GM12878 (cell line): ENCODE measurements around the gene SMC1B. TPM values are rescaled to one million over a fixed set of nuclear protein-coding genes. Genes with fewer than 3 reads are reported as not detected.

ENCODE experiments used
- ATAC-seq: fragments of 200-7000 bp; cut with Tn5 transposase; 3 replicates; pipeline ENCODE4 v1.9.1; 2020; ENCODE audit warnings: mild to moderate bottlenecking, moderate library complexity
- BruUV-seq: library from RNA; stranded (reverse); fragments of 400-500 nt; replicated peaks from 2 replicates; lab custom pipeline; 2021; lab: Mats Ljungman, UMichigan
- CTCF ChIA-PET: fragments of 300-600 bp; sonication (Branson Sonifier 250); formaldehyde crosslinking; extraction: SDS; loops from one replicate; lab custom pipeline; 2021; ENCODE audit warnings: inconsistent platforms; lab: Yijun Ruan, JAX
- POLR2A ChIA-PET: fragments of 350-600 bp; formaldehyde crosslinking; extraction: SDS; loops from one replicate; lab custom pipeline; 2021; ENCODE audit warnings: inconsistent platforms; lab: Charles Lee
- RAD21 ChIA-PET: fragments of 300-600 bp; sonication (Branson Sonifier 250); formaldehyde crosslinking; loops from one replicate; lab custom pipeline; 2023; ENCODE audit warnings: antibody characterized with exemption; ENCODE audit not compliant: unreplicated experiment; lab: Charles Lee
- SMC1A ChIA-PET: fragments of 300-600 bp; sonication (Branson Sonifier 250); formaldehyde crosslinking; loops from one replicate; lab custom pipeline; 2023; ENCODE audit not compliant: unreplicated experiment, uncharacterized antibody; lab: Charles Lee
- DNase-seq: peaks from one replicate; pipeline ENCODE4 v3.0.0-alpha.2; 2011; ENCODE audit warnings: low read depth, low spot score
- FAIRE-seq: peaks from 3 replicates; lab custom pipeline; 2011; peaks lifted over from hg19 to GRCh38; lab: Jason Lieb, UNC
- H2AFZ ChIP-seq: 2 replicates; pipeline ENCODE4 v1.6.0; 2011; ENCODE audit warnings: low read depth, low read length, control low read depth; ENCODE audit not compliant: control insufficient read depth
- H3K27ac ChIP-seq: 2 replicates; pipeline ENCODE4 v1.5.1; 2011; ENCODE audit warnings: control low read depth; ENCODE audit not compliant: control insufficient read depth, insufficient read depth
- H3K27me3 ChIP-seq, 2 experiments: replicated peaks in 1 of 2; 2 replicates each; pipeline versions ENCODE4 v1.6.0 to v1.6.1; 2011; ENCODE audit warnings: low read length in 1 of 2; ENCODE audit not compliant: control insufficient read depth in 2 of 2, insufficient read depth in 2 of 2
- H3K36me3 ChIP-seq, 2 experiments: 2 replicates each; pipeline ENCODE4 v1.5.1; 2011; ENCODE audit warnings: low read length in 1 of 2; ENCODE audit not compliant: control insufficient read depth in 2 of 2, insufficient read depth in 2 of 2
- H3K4me1 ChIP-seq: 2 replicates; pipeline ENCODE4 v1.6.1; 2011; ENCODE audit warnings: mild to moderate bottlenecking, low read length, moderate library complexity, mixed read lengths; ENCODE audit not compliant: control insufficient read depth, insufficient read depth
- H3K4me2 ChIP-seq: 2 replicates; pipeline ENCODE4 v1.6.0; 2011; ENCODE audit warnings: control low read depth; ENCODE audit not compliant: control insufficient read depth, insufficient read depth
- H3K4me3 ChIP-seq: fragments of 200-600 bp; sonication (generic); 2 replicates; pipeline ENCODE4 v1.5.1; 2016
- H3K79me2 ChIP-seq: 2 replicates; pipeline ENCODE4 v1.6.0; 2011; ENCODE audit warnings: low read length; ENCODE audit not compliant: control insufficient read depth, insufficient read depth
- H3K9ac ChIP-seq: 2 replicates; pipeline ENCODE4 v1.8.0; 2011; ENCODE audit warnings: low read length, control low read depth, mixed read lengths; ENCODE audit not compliant: control insufficient read depth, insufficient read depth
- H3K9me3 ChIP-seq: replicated peaks from 3 replicates; pipeline ENCODE4 v1.5.1; 2011; ENCODE audit warnings: mild to moderate bottlenecking, low read length; ENCODE audit not compliant: control insufficient read depth, insufficient read depth
- H4K20me1 ChIP-seq: 2 replicates; pipeline ENCODE4 v1.6.0; 2011; ENCODE audit not compliant: control insufficient read depth, insufficient read depth
- CBFB ChIP-seq: IDR thresholded peaks from 2 replicates; pipeline ENCODE4 v1.6.1; 2016; ENCODE audit warnings: antibody characterized with exemption, low read depth
- CHD2 ChIP-seq: IDR thresholded peaks from 2 replicates; pipeline ENCODE4 v1.6.1; 2011; ENCODE audit warnings: low read depth, low read length, improper control_type of control experiment, borderline replicate concordance
- CHD4 ChIP-seq: fragments of 200-600 bp; sonication (generic); IDR thresholded peaks from 2 replicates; pipeline ENCODE4 v1.6.1; 2016; ENCODE audit warnings: mild to moderate bottlenecking
- E2F8 ChIP-seq: fragments of 450-650 bp; IDR thresholded peaks from 2 replicates; pipeline ENCODE4 v1.6.1; 2018; ENCODE audit warnings: mild to moderate bottlenecking, low read depth, moderate library complexity; ENCODE audit not compliant: partially characterized antibody
- ESRRA ChIP-seq: IDR thresholded peaks from 2 replicates; pipeline ENCODE4 v1.6.1; 2012; ENCODE audit warnings: mild to moderate bottlenecking, low read length, improper control_type of control experiment
- FOXM1 ChIP-seq: IDR thresholded peaks from 2 replicates; pipeline ENCODE4 v1.6.1; 2012; ENCODE audit warnings: low read depth, mild to moderate bottlenecking, inconsistent platforms, low read length, moderate library complexity
- GATAD2B ChIP-seq: fragments of 450-650 bp; conservative IDR thresholded peaks from 2 replicates; pipeline ENCODE4 v1.6.1; 2017; ENCODE audit warnings: low read depth, mild to moderate bottlenecking, moderate library complexity
- MYB ChIP-seq: fragments of 150-350 bp; IDR thresholded peaks from 2 replicates; pipeline ENCODE4 v1.6.1; 2014; ENCODE audit warnings: mild to moderate bottlenecking, low read depth, low read length, borderline replicate concordance
- NBN ChIP-seq: fragments of 450-650 bp; IDR thresholded peaks from 2 replicates; pipeline ENCODE4 v1.6.1; 2016
- POLR2A ChIP-seq: IDR thresholded peaks from 2 replicates; pipeline ENCODE4 v1.6.1; 2011; ENCODE audit warnings: low read depth, mild to moderate bottlenecking, low read length
- SMC3 ChIP-seq: IDR thresholded peaks from 2 replicates; pipeline ENCODE4 v1.6.1; 2011; ENCODE audit warnings: low read length, improper control_type of control experiment, borderline replicate concordance
- TARDBP ChIP-seq: IDR thresholded peaks from 2 replicates; pipeline ENCODE4 v1.6.1; 2016; ENCODE audit warnings: borderline replicate concordance
- ZNF207 ChIP-seq: fragments of 450-650 bp; IDR thresholded peaks from 2 replicates; pipeline ENCODE4 v1.6.1; 2014; ENCODE audit warnings: antibody characterized with exemption, mild to moderate bottlenecking, borderline replicate concordance
- ZNF622 ChIP-seq: fragments of 450-650 bp; IDR thresholded peaks from 2 replicates; pipeline ENCODE4 v1.6.1; 2017; ENCODE audit warnings: mild to moderate bottlenecking, inconsistent platforms
- ZZZ3 ChIP-seq: IDR thresholded peaks from 2 replicates; pipeline ENCODE4 v1.6.1; 2011; ENCODE audit warnings: low read depth; ENCODE audit not compliant: control insufficient read depth, insufficient read length
- WGBS: methylation state at CpG from one replicate; pipeline ENCODE4 v1.1.6; 2016; ENCODE audit warnings: low lambda C conversion rate; ENCODE audit not compliant: insufficient replicate concordance, insufficient coverage; ENCODE audit errors: missing lambda C conversion rate; 5-methylcytosine and 5-hydroxymethylcytosine counted together
- in situ Hi-C: fragments of 300-500 bp; cut with MboI; formaldehyde crosslinking; loops from 9 replicates; pipeline ENCODE4 v1.14.3; 2018; ENCODE audit warnings: mixed read lengths
- intact Hi-C: fragments of 100-400 bp; cut with micrococcal nuclease; formaldehyde crosslinking; loops from one replicate; pipeline ENCODE4 v1.14.2; 2022; ENCODE audit not compliant: unreplicated experiment
- polyA plus RNA-seq, 11 experiments: library from polyadenylated mRNA; depleted of rRNA in 4 of 11; unstranded in 6 of 11; stranded (reverse) in 5 of 11; fragments of >200 nt; fragmentation: Nextera tagmentation in 4 of 11; fragmentation: Illumina TruSeq in 1 of 11; extraction: Ambion mirVana in 4 of 11; extraction: Trizol in 1 of 11; gene quantifications; 1 replicate in 1 of 11; 2 replicates in 10 of 11; pipeline versions ENCODE4 v1.2.1 to v1.2.3, GENCODE V29; 2011 to 2016; ENCODE audit warnings: inconsistent platforms in 2 of 11, missing spikeins in 2 of 11, low read depth in 1 of 11
- total RNA-seq, 4 experiments: library from RNA; depleted of rRNA in 3 of 4; stranded (reverse); fragments of >200 nt in 3 of 4; fragmentation: Illumina TruSeq in 1 of 4; extraction: Trizol in 1 of 4; gene quantifications; 2 replicates each; pipeline versions ENCODE4 v1.2.1 to v1.2.3, GENCODE V29; 2013 to 2021

Gene SMC1B
- total and polyA plus RNA-seq, 10 of the 15 experiments (the other 5 are each of a cell fraction or from before 2014, with no cell fraction given) = not detected

- TF ChIP-seq GATAD2B = no peak
- TF ChIP-seq E2F8 = no peak
- TF ChIP-seq MYB = no peak
- no peak for TF ChIP-seq CHD2
- no peak for TF ChIP-seq FOXM1
- no peak for TF ChIP-seq TARDBP
- TF ChIP-seq, all 136 proteins: peak for 0
Measured at GRCh38 chr22:45358127-45358526, 55.3 kb downstream of the SMC1B start (continued).

- DNase-seq = no peak
- H3K4me1 ChIP-seq = no peaks in the 10 kb centered on the region
- no peaks in the 10 kb centered on the region for H4K20me1 ChIP-seq
- TF ChIP-seq TARDBP (no peak), CHD4 (no peak), ZNF207 (no peak), POLR2A (no peak), SMC3 (no peak), NBN (no peak), ZZZ3 (no peak), ZNF622 (no peak), ESRRA (no peak), CBFB (no peak)
- TF ChIP-seq, all 136 proteins: peak for 0
- H3K79me2 ChIP-seq = no peaks in the 10 kb centered on the region
- no peaks in the 10 kb centered on the region; a peak in 1 of 4 replicates for H3K27me3 ChIP-seq
- ATAC-seq (no peak), FAIRE-seq (no peak)
- ChIA-PET POLR2A (no interaction called here), SMC1A (no interaction called here), CTCF (no interaction called here), RAD21 (no interaction called here)
- H3K4me2 ChIP-seq = no peak overlapping the region
- no TSS peak for BruUV-seq
- intact Hi-C loops (no loop called here), in situ Hi-C loops (no loop called here)
- 92% methylated on average over 1 of the region's 1 CpG for WGBS
- no peaks in the 10 kb centered on the region for H3K36me3 ChIP-seq
- no peak overlapping the region for H3K27ac ChIP-seq
- H3K9me3 ChIP-seq = no peaks in the 10 kb centered on the region
- no peak overlapping the region for H3K4me3 ChIP-seq
- no peak overlapping the region for H3K9ac ChIP-seq
- H2AFZ ChIP-seq = no peak overlapping the region
Measured at GRCh38 chr22:45357490-45357889, 55.9 kb downstream of the SMC1B start.
